Uterus (tissue), 2 donors: ENCODE measurements around the gene RELT.

Experiments
- CTCF ChIP-seq, 4 experiments: fragments of 200-600 bp in 2 of 4; fragments of 450-650 bp in 2 of 4; sonication (generic) in 2 of 4; IDR thresholded peaks; one replicate each; pipeline ENCODE4 v1.5.1; 2016 to 2019; ENCODE audit warnings: antibody characterized with exemption in 4 of 4, mild to moderate bottlenecking in 2 of 4, moderate library complexity in 1 of 4
- POLR2A ChIP-seq, 2 donors: fragments of 450-650 bp; IDR thresholded peaks; one replicate each; pipeline ENCODE4 v1.6.1; 2016; ENCODE audit warnings: antibody characterized with exemption in 2 of 2, mild to moderate bottlenecking in 1 of 2, moderate library complexity in 1 of 2

DNA sequence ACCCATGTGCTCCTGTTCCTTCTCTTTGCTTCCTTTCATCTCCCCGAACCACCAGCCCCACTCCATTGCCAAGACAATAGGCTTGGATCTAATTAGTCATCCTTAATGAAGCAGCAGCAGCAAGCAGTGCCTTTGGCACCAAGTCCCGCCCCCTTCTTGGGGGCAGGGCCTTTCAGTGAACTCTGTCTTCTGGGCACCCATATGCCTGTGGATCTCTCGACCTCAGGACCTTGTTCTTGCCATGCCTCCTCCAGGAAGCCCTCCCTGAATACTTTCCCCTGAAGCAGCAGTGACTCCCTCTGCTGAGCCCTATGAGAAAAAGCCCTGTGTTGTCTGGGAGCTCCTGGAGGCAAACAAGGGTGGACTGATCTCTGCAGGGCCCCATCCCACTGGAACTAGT lies 36.0 kb upstream of the RELT start:
- TF ChIP-seq CTCF (IDR thresholded peaks at IDR 0.05) (no peak), POLR2A (IDR thresholded peaks at IDR 0.05) (no peak)
